GM19023 (cell line): ENCODE results near the gene NASP.
"Not testable (repeated sequence)": the region's sequence is repeated elsewhere in the genome, so short reads cannot be mapped to it uniquely, and the experiment has no call there.

Experiments
- ATAC-seq: cut with Tn5 transposase; IDR thresholded peaks from one replicate; pipeline ENCODE4 v1.9.1; 2021; ENCODE audit warnings: mild to moderate bottlenecking, moderate library complexity; ENCODE audit not compliant: unreplicated experiment

The NASP gene

GRCh38 chr1:45569962-45570581, 13.8 kb upstream of the NASP start:
- no peak for ATAC-seq

- ATAC-seq: no peak
These were observed 13.2 kb upstream of the NASP start for GRCh38 chr1:45570631-45571030.

DNA sequence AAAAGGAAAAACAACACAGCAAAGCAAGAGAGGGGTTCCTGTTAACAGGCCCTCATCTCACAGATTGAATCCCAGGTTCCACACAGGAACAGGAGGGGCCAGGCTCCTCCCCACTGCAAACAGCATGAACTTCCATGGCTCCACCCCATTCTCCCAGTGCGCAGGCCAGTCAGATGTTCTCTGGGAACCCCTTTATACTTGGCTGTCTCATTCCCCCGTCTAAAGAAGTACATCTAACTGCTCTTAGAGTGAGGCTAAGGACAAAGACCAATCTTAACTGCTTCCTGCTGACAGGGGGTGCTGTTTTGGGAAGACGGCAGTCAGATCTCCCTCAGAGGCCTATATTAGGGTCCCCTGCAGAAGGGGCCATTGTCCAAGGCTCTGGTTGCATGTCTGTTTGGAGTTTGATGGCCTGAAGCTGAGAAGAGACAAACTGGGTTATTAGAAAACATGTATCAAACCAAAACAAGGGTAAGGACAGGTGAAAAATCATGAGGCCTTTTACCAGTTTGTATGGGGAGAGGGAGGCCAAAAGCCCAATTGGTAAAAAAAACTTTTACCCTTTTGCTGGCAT, 10.5 kb upstream of the NASP start:
- no peak for ATAC-seq

DNA sequence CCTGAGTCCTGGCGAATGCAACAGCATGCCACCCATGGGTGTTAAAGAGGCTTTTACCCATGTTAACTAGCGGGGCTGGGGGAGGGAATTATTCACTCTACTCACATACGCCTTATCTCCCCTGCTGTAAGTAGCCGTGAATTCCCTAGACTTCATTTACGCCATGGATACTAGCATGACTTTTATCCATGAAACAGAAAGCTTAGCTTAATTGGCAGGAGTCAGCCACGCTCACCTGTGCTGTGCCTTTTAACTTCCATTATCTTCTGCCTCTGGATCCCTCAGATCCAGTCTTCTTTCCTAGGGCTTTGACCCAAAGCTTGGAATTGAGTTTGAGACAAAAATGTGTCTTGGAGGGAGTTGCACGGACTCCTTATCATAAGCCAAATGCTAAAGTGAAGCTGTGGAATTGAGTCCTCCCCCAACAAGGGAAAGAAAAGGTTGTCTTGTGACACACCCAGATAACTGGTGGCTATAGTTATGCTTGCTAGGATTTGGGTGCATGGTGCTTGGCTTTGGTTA, 9.7 kb upstream of the NASP start:
- no peak for ATAC-seq

DNA sequence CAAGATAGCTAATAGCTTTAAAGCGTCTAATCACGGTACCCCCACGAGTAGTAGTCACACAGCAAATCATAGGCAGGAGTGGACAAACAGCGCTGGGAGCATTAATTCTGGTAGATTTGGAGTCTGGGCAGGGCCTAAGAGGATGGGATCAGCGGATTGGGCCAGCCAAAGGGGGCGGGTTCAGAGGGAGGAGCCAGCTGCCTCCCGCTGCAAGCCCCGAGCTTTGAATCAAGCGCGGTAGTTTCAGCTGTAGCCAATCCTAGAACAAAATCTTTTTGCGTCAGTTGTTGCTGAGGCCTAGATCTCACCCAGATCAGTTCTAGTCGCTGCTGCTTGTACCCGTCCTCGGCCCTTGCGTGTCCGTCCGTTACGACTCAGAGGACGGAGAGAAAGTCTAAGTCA, 576 bp upstream of the NASP start:
- ATAC-seq: peak; percentile 78

- peak; percentile 39 for ATAC-seq
These were observed 689 bp downstream of the NASP start for GRCh38 chr1:45584351-45585109.

DNA sequence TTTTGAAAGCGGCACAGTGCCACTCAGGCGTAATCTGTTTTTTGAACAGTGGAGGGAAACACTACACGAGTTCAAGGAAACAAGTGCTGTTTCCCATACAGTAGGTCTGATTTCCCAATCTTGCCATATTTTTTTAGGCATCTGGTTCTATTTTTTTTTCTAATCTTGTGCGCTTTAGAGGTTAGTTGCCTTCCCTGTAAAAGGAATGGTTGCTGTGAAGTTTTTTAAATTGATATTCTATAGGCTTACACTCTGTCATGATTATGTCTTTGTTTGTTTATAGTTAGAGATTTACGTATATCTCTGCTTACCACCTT, 1.2 kb downstream of the NASP start:
- no peak for ATAC-seq

- ATAC-seq: no peak
These were observed 1.7 kb downstream of the NASP start for GRCh38 chr1:45585496-45586075.

DNA sequence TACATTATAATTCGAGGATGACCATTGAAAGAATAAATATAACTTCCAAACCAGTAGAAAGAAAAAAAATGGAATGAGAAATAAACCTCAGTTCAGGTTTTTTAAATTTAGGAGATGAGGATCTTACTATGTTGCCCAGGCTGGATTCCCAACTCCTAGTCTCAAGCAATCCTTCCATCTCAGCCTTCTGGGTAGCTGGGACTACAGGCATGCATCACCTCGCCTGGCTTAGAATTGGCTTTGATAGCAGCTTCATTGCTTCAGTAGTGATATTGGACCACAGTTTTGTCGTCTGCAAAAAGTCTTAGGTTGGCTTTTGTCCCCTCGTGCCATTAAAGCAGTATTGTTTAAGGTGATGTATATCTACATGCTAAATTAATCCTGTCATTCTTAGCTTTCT, 2.9 kb downstream of the NASP start:
- no peak for ATAC-seq

DNA sequence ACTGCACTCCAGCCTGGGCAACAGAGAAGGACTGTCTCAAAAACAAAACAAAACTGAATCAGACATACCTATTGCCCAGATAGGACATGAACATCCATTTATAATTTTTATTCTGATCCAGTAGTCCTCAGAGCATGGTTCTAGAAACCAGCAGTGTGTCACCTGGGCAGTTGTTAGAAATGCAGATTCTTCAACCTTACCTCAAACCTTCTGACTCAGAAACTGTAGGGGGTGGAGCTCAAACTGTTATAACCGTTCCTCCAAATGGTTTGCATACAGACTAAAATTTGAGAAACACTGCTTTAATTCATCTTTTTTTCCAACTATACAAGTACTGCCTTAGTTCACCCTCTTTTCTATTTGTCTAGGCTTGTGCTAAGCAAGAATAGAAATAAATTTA, 6.0 kb downstream of the NASP start:
- ATAC-seq: no peak

- ATAC-seq: no peak
These were observed 10.6 kb downstream of the NASP start for GRCh38 chr1:45594412-45594811.

DNA sequence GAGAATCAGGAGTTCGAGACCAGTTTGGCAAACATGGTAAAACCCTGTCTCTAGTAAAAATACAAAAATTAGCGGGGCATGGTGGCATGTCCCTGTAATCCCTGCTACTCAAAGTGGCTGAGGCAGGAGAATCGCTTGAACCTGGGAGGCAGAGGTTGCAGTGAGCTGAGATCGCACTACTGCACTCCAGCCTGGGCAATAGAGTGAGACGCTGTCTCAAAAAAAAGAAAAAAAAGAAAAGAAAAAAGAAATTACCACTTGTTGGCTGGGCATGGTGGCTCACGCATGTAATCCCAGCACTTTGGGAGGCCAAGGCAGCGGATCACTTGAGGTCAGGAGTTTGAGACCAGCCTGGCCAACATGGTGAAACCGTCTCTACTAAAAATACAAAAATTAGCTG, 12.9 kb downstream of the NASP start:
- ATAC-seq: not testable (repeated sequence)

GRCh38 chr1:45604239-45604638, 20.4 kb downstream of the NASP start:
- no peak for ATAC-seq

DNA sequence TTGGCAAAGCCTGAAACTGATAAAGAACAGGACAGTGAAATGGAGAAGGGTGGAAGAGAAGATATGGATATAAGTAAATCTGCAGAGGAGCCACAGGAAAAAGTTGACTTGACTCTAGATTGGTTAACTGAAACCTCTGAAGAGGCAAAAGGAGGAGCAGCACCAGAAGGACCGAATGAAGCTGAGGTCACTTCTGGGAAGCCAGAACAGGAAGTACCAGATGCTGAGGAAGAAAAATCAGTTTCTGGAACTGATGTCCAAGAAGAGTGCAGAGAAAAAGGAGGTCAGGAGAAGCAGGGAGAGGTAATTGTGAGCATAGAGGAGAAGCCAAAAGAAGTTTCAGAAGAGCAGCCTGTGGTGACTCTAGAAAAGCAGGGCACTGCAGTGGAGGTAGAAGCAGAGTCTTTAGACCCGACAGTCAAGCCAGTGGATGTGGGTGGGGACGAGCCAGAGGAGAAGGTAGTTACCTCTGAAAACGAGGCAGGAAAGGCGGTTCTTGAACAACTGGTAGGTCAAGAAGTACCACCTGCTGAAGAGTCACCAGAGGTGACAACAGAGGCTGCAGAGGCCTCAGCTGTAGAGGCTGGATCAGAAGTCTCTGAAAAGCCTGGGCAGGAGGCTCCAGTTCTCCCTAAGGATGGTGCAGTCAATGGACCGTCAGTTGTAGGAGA, 23.7 kb downstream of the NASP start:
- no peak for ATAC-seq

DNA sequence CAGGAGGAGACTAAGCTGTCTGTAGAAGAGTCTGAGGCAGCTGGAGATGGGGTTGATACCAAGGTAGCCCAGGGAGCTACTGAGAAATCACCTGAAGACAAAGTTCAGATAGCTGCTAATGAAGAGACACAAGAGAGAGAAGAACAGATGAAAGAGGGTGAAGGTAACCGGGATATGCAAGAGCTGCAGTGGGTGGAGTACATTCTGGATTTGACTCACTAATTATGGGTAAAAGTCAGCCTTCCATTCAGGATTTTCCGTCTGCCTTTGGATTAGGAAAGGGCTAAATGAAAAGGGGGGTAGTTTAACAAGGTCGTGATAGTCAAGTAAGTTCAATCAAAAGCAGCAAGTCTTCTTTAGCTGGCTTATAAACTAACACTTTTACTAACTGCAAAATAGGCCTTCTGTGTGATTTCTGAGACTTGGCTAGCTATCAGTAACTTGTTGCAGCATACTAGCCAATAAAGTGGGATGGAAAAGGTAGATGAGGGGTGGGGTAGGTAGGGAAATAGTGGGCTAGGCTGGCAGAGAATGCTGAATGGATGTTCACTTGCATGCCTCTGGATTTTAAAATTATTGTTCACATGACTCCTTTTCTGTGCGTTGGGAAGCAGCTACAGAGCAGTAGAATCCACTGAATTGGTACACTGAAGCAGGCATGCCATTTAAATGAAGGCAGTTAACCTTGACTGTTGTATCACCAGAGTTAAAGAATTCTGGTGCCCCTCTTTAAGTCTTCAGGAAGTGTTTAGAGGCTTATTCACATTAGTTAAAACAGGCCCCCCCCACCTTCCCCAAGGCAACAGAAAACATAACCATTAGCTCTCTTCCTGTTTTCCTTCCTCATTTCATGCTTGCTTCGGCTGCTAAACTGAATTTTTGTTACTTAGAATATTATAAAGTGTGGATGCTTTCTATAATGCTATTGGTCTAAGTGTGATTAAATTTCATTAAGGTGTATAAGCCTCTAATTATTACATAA, 24.6 kb downstream of the NASP start:
- no peak for ATAC-seq

- ATAC-seq: no peak
These were observed 26.9 kb downstream of the NASP start for GRCh38 chr1:45610589-45611226.

- no peak for ATAC-seq
These were observed 29.2 kb downstream of the NASP start for GRCh38 chr1:45612941-45613579.

DNA sequence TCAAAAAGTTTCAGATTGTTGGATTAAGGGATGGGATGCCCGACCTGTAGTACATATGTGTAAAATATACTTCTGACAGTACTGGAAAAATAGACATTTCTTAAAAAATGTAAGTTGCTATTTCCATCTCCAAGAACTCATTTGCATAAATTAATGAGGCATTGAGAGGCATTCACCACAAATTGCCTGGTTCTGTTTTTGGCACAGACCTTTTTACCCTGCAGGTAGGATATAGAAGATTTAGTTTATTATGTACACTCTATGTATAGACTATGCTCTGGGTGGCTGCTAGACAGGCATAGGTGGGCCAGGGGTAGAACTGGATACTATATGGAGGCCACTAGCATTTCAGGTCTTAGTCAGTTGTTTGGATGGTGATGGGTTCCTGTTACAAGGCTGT, 32.0 kb downstream of the NASP start:
- ATAC-seq: no peak

DNA sequence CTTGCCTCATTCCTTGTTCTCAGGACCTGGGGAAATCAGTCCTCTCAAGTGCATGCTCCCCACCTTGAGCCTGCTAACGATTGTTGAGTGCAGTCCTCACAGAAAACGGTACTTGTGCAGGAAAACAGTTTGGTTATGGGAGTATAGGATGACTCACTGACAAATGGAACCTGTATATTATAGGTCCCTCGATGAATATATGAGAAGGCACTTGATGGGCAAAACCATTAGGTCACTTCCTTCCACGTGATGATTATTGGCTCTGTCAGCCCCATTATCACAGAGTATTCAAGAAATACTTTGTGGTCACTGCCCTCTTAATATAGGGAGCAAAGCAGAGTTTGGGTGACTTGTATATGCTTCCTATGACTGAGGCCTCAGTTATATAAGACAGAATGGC, 33.8 kb downstream of the NASP start:
- no peak for ATAC-seq
